A549 (cell line): ENCODE data around the gene TTLL13. TPM values are rescaled to one million over a fixed set of nuclear protein-coding genes. Genes with fewer than 3 reads are reported as not detected.

Source experiments
- ATAC-seq, 2 experiments: fragments of 200-7000 bp in 1 of 2; fragments of >200 bp in 1 of 2; cut with Nextera tagmentation in 1 of 2; cut with Tn5 transposase in 1 of 2; 3 replicates each; pipeline versions ENCODE4 v1.8.0 to v1.9.1; 2018 to 2020; ENCODE audit warnings: mild to moderate bottlenecking in 1 of 2, moderate library complexity in 1 of 2
- CTCF ChIA-PET: fragments of 300-600 bp; sonication (Branson Sonifier 250); formaldehyde crosslinking; extraction: SDS; loops from one replicate; lab custom pipeline; 2021; ENCODE audit warnings: antibody characterized with exemption, inconsistent platforms; lab: Yijun Ruan, JAX
- POLR2A ChIA-PET: fragments of 350-600 bp; formaldehyde crosslinking; extraction: SDS; loops from one replicate; lab custom pipeline; 2021; ENCODE audit warnings: antibody characterized with exemption, inconsistent platforms; lab: Yijun Ruan, JAX
- DNase-seq, 2 experiments: peaks; one replicate each; pipeline versions ENCODE4 v3.0.0 to v3.0.0-alpha.2; 2011 to 2016; ENCODE audit warnings: low read depth in 1 of 2, low spot score in 1 of 2
- FAIRE-seq: peaks from 2 replicates; lab custom pipeline; 2011; peaks lifted over from hg19 to GRCh38; lab: Jason Lieb, UNC
- H3K27ac ChIP-seq, 2 experiments: fragments of >200 bp; sonication (Bioruptor Twin); formaldehyde crosslinking; 3 replicates each; pipeline ENCODE4 v1.5.1; 2016 to 2017
- H3K4me1 ChIP-seq: fragments of >200 bp; sonication (Bioruptor Twin); formaldehyde crosslinking; 3 replicates; pipeline ENCODE4 v1.6.1; 2016
- H3K4me2 ChIP-seq: fragments of >200 bp; sonication (Bioruptor Twin); formaldehyde crosslinking; 3 replicates; pipeline ENCODE4 v1.6.1; 2016
- H3K4me3 ChIP-seq: fragments of >200 bp; sonication (Bioruptor Twin); formaldehyde crosslinking; 3 replicates; pipeline ENCODE4 v1.5.1; 2016
- H3K9me3 ChIP-seq: fragments of >200 bp; sonication (Bioruptor Twin); formaldehyde crosslinking; 3 replicates; pipeline ENCODE4 v1.6.1; 2016
- BHLHE40 ChIP-seq: IDR thresholded peaks from 2 replicates; pipeline ENCODE4 v1.6.1; 2012; ENCODE audit warnings: low read depth, low read length, inconsistent platforms
- CHD2 ChIP-seq: fragments of 150-350 bp; IDR thresholded peaks from 2 replicates; pipeline ENCODE4 v1.6.1; 2014; ENCODE audit warnings: low read length; ENCODE audit not compliant: partially characterized antibody
- FOXS1 ChIP-seq: fragments of 250-450 bp; sonication (Bioruptor Pico); IDR thresholded peaks from 2 replicates; pipeline ENCODE4 v1.5.0; 2020; ENCODE audit warnings: mild to moderate bottlenecking, moderate library complexity
- GATA3 ChIP-seq: IDR thresholded peaks from 2 replicates; pipeline ENCODE4 v1.6.1; 2012; ENCODE audit warnings: borderline replicate concordance
- HEYL ChIP-seq: fragments of 250-450 bp; sonication (Bioruptor Pico); IDR thresholded peaks from 2 replicates; pipeline ENCODE4 v1.8.0; 2021; ENCODE audit warnings: mild to moderate bottlenecking, moderate library complexity
- HOXB5 ChIP-seq: fragments of 250-450 bp; sonication (Bioruptor Pico); IDR thresholded peaks from 2 replicates; pipeline ENCODE4 v1.5.0; 2020; ENCODE audit warnings: mild to moderate bottlenecking, moderate library complexity
- JUN ChIP-seq, 2 experiments: fragments of >200 bp; sonication (Bioruptor Twin); formaldehyde crosslinking; IDR thresholded peaks; 2 replicates in 1 of 2; 3 replicates in 1 of 2; pipeline ENCODE4 v1.6.1; 2016 to 2017
- MAFK ChIP-seq: fragments of 450-650 bp; IDR thresholded peaks from 2 replicates; pipeline ENCODE4 v1.6.1; 2014; ENCODE audit not compliant: partially characterized antibody
- POLR2A ChIP-seq: IDR thresholded peaks from 2 replicates; pipeline ENCODE4 v1.6.1; 2012; ENCODE audit warnings: mild to moderate bottlenecking, low read length
- RNF2 ChIP-seq: fragments of 200-600 bp; sonication (generic); IDR thresholded peaks from 2 replicates; pipeline ENCODE4 v1.6.1; 2016; ENCODE audit warnings: low read depth, mild to moderate bottlenecking, antibody characterized with exemption, moderate library complexity, borderline replicate concordance
- TFCP2L1 ChIP-seq: fragments of 250-450 bp; sonication (Bioruptor Pico); IDR thresholded peaks from 2 replicates; pipeline ENCODE4 v1.5.0; 2021; ENCODE audit warnings: mild to moderate bottlenecking
- ZFP36 ChIP-seq: fragments of 450-650 bp; IDR thresholded peaks from 2 replicates; pipeline ENCODE4 v1.6.1; 2014; ENCODE audit warnings: borderline replicate concordance; ENCODE audit not compliant: partially characterized antibody
- ZNF302 ChIP-seq: fragments of 250-450 bp; sonication (Bioruptor Pico); IDR thresholded peaks from 2 replicates; pipeline ENCODE4 v1.9.0; 2021; ENCODE audit warnings: inconsistent platforms, mild to moderate bottlenecking, moderate library complexity
- WGBS: methylation state at CpG from one replicate; pipeline ENCODE4 v1.1.6; 2017; ENCODE audit errors: missing lambda C conversion rate; 5-methylcytosine and 5-hydroxymethylcytosine counted together
- polyA plus RNA-seq, 4 experiments: library from polyadenylated mRNA; depleted of rRNA in 3 of 4; stranded (reverse); fragments of >200 nt; fragmentation: RNase III in 1 of 4; extraction: RNeasy Plus Mini Kit Qiagen cat#74134 plus additional on column Dnase treatment in 1 of 4; gene quantifications; 2 replicates in 3 of 4; 3 replicates in 1 of 4; pipeline ENCODE4 v1.2.3, GENCODE V29; 2011 to 2017
- TF ChIP-seq, protein P1 (sequence below): fragments of >200 bp; sonication (Bioruptor Twin); formaldehyde crosslinking; IDR thresholded peaks from 3 replicates; pipeline ENCODE4 v1.5.1; 2016
- TF ChIP-seq, protein P2 (sequence below): fragments of >200 bp; sonication (Bioruptor Twin); formaldehyde crosslinking; IDR thresholded peaks from 3 replicates; pipeline ENCODE4 v1.6.1; 2016
- TF ChIP-seq, protein P3 (sequence below): IDR thresholded peaks from 2 replicates; pipeline ENCODE4 v1.6.1; 2012
- TF ChIP-seq, protein P4 (sequence below): fragments of 250-450 bp; sonication (Bioruptor Pico); IDR thresholded peaks from 2 replicates; pipeline ENCODE4 v1.5.0; 2020; ENCODE audit warnings: low read depth, mild to moderate bottlenecking, moderate library complexity
- TF ChIP-seq, protein P5 (sequence below): fragments of 200-600 bp; sonication (generic); IDR thresholded peaks from 2 replicates; pipeline ENCODE4 v1.6.1; 2016; ENCODE audit warnings: antibody characterized with exemption, mild to moderate bottlenecking, moderate library complexity
- TF ChIP-seq, protein P6 (sequence below): fragments of 250-450 bp; sonication (Bioruptor Pico); IDR thresholded peaks from 2 replicates; pipeline ENCODE4 v1.5.0; 2021; ENCODE audit warnings: mild to moderate bottlenecking, moderate library complexity, borderline replicate concordance

The TTLL13 gene
- polyA plus RNA-seq, 2 of the 4 experiments (the other 2 are of a cell fraction): 0.17 to 0.61 TPM

DNA sequence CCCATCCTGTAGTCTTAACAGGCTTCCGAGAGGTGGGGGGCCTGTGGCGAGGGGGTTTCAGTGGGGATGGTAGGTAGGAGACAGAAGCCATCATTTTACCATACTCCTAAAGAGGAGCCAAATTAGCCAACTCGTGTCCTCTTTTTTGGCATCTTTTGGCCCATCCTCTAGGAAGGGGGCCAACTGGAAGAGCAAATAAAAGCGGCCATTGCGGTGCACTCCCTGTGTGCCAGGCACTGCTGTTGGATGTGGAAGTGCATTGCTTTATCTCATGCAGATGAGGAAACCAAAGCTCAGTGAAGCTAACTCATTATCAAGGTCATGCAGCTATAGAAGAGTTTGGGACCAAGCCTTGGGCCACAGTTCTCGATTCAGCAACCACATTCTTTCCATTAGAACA, 42.1 kb upstream of the TTLL13 start:
- no peak overlapping the region for H3K27ac ChIP-seq
- ChIA-PET CTCF (interaction anchor here (1.7 to 36.4 kb wide), 6 partner anchors 10 to 94 kb away, joined by 3 to 732 read pairs (median 112); partner anchors contain the start of genes CIB1 and GDPGP1), POLR2A (no interaction called here)
- no peak overlapping the region for H3K4me3 ChIP-seq
- no peak for FAIRE-seq
- no peak for TF ChIP-seq CHD2
- TF ChIP-seq, protein P1, sequence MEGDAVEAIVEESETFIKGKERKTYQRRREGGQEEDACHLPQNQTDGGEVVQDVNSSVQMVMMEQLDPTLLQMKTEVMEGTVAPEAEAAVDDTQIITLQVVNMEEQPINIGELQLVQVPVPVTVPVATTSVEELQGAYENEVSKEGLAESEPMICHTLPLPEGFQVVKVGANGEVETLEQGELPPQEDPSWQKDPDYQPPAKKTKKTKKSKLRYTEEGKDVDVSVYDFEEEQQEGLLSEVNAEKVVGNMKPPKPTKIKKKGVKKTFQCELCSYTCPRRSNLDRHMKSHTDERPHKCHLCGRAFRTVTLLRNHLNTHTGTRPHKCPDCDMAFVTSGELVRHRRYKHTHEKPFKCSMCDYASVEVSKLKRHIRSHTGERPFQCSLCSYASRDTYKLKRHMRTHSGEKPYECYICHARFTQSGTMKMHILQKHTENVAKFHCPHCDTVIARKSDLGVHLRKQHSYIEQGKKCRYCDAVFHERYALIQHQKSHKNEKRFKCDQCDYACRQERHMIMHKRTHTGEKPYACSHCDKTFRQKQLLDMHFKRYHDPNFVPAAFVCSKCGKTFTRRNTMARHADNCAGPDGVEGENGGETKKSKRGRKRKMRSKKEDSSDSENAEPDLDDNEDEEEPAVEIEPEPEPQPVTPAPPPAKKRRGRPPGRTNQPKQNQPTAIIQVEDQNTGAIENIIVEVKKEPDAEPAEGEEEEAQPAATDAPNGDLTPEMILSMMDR: no peak
- WGBS: 96% methylated on average over 6 of the region's 6 CpGs
- H3K4me2 ChIP-seq: no peak overlapping the region
- no peaks in the 10 kb centered on the region for H3K9me3 ChIP-seq
- peaks cover 48% of the 10 kb centered on the region for H3K4me1 ChIP-seq
- no peak for DNase-seq
- no peak for ATAC-seq

DNA sequence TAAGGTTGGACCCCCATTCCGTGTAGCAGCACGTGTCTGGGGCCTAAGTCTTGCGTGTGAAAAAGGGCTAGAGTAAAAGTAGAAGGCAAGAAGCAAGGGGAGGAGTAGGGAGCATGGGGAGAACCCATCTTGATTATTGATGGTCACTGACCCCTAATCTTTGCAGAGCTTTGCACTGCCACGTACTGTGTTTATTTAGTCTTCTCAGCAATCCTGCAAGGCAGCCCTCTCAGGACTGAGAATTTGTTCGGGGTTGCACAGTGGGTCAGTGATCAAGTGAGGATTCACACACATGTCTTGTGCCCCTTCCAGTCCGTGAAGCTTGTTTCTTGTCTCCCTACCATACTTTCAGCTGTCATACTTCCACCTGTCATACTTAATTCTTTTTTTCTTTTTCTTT, 41.0 kb upstream of the TTLL13 start:
- Histone ChIP-seq H3K4me1 (peaks cover 50% of the 10 kb centered on the region), H3K9me3 (no peaks in the 10 kb centered on the region), H3K27ac (no peak overlapping the region), H3K4me3 (no peak overlapping the region), H3K4me2 (no peak overlapping the region)
- 90% methylated on average over 6 of the region's 6 CpGs for WGBS
- TF ChIP-seq TFCP2L1 (CRISPR knock-in tag) (no peak), RNF2 (no peak), FOXS1 (CRISPR knock-in tag) (no peak), POLR2A (no peak), HOXB5 (CRISPR knock-in tag) (no peak), ZFP36 (no peak), JUN (IDR thresholded peaks at IDR 0.05) (no peak), HEYL (CRISPR knock-in tag) (no peak), BHLHE40 (no peak), GATA3 (no peak), MAFK (no peak), ZNF302 (CRISPR knock-in tag) (no peak)
- TF ChIP-seq, protein P2, sequence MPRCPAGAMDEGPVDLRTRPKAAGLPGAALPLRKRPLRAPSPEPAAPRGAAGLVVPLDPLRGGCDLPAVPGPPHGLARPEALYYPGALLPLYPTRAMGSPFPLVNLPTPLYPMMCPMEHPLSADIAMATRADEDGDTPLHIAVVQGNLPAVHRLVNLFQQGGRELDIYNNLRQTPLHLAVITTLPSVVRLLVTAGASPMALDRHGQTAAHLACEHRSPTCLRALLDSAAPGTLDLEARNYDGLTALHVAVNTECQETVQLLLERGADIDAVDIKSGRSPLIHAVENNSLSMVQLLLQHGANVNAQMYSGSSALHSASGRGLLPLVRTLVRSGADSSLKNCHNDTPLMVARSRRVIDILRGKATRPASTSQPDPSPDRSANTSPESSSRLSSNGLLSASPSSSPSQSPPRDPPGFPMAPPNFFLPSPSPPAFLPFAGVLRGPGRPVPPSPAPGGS: no peak
- TF ChIP-seq, protein P3, sequence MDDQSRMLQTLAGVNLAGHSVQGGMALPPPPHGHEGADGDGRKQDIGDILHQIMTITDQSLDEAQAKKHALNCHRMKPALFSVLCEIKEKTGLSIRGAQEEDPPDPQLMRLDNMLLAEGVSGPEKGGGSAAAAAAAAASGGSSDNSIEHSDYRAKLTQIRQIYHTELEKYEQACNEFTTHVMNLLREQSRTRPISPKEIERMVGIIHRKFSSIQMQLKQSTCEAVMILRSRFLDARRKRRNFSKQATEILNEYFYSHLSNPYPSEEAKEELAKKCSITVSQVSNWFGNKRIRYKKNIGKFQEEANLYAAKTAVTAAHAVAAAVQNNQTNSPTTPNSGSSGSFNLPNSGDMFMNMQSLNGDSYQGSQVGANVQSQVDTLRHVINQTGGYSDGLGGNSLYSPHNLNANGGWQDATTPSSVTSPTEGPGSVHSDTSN: no peak
- TF ChIP-seq, protein P4, sequence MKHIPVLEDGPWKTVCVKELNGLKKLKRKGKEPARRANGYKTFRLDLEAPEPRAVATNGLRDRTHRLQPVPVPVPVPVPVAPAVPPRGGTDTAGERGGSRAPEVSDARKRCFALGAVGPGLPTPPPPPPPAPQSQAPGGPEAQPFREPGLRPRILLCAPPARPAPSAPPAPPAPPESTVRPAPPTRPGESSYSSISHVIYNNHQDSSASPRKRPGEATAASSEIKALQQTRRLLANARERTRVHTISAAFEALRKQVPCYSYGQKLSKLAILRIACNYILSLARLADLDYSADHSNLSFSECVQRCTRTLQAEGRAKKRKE (CRISPR knock-in tag): no peak
- TF ChIP-seq, protein P5, sequence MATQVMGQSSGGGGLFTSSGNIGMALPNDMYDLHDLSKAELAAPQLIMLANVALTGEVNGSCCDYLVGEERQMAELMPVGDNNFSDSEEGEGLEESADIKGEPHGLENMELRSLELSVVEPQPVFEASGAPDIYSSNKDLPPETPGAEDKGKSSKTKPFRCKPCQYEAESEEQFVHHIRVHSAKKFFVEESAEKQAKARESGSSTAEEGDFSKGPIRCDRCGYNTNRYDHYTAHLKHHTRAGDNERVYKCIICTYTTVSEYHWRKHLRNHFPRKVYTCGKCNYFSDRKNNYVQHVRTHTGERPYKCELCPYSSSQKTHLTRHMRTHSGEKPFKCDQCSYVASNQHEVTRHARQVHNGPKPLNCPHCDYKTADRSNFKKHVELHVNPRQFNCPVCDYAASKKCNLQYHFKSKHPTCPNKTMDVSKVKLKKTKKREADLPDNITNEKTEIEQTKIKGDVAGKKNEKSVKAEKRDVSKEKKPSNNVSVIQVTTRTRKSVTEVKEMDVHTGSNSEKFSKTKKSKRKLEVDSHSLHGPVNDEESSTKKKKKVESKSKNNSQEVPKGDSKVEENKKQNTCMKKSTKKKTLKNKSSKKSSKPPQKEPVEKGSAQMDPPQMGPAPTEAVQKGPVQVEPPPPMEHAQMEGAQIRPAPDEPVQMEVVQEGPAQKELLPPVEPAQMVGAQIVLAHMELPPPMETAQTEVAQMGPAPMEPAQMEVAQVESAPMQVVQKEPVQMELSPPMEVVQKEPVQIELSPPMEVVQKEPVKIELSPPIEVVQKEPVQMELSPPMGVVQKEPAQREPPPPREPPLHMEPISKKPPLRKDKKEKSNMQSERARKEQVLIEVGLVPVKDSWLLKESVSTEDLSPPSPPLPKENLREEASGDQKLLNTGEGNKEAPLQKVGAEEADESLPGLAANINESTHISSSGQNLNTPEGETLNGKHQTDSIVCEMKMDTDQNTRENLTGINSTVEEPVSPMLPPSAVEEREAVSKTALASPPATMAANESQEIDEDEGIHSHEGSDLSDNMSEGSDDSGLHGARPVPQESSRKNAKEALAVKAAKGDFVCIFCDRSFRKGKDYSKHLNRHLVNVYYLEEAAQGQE: no peak
- TF ChIP-seq, protein P6, sequence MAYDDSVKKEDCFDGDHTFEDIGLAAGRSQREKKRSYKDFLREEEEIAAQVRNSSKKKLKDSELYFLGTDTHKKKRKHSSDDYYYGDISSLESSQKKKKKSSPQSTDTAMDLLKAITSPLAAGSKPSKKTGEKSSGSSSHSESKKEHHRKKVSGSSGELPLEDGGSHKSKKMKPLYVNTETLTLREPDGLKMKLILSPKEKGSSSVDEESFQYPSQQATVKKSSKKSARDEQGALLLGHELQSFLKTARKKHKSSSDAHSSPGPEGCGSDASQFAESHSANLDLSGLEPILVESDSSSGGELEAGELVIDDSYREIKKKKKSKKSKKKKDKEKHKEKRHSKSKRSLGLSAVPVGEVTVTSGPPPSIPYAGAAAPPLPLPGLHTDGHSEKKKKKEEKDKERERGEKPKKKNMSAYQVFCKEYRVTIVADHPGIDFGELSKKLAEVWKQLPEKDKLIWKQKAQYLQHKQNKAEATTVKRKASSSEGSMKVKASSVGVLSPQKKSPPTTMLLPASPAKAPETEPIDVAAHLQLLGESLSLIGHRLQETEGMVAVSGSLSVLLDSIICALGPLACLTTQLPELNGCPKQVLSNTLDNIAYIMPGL (CRISPR knock-in tag): no peak
- DNase-seq (no peak), ATAC-seq (no peak), FAIRE-seq (no peak)
- ChIA-PET POLR2A (interaction anchor here (0.7 kb wide), 1 partner anchor 13 kb away, joined by 4 read pairs; no protein-coding TSS in a partner anchor), CTCF (interaction anchor here (0.6 to 36.4 kb wide), 8 partner anchors 9 to 344 kb away, joined by 3 to 732 read pairs (median 6); partner anchors contain the start of genes CIB1 and GDPGP1)
